GM23248 (cell line): Measurements from ENCODE around the gene ROR1.

Experiments
- EZH2 ChIP-seq: fragments of 200-600 bp; sonication (generic); IDR thresholded peaks from 2 replicates; pipeline ENCODE4 v1.6.1; 2018; ENCODE audit warnings: antibody characterized with exemption, mild to moderate bottlenecking; ENCODE audit not compliant: insufficient read depth, poor library complexity, severe bottlenecking
- EZH2phosphoT487 ChIP-seq: fragments of 200-600 bp; sonication (generic); IDR thresholded peaks from 2 replicates; pipeline ENCODE4 v1.6.1; 2018; ENCODE audit warnings: antibody characterized with exemption, moderate library complexity, mild to moderate bottlenecking, low read depth; ENCODE audit not compliant: insufficient read depth

DNA sequence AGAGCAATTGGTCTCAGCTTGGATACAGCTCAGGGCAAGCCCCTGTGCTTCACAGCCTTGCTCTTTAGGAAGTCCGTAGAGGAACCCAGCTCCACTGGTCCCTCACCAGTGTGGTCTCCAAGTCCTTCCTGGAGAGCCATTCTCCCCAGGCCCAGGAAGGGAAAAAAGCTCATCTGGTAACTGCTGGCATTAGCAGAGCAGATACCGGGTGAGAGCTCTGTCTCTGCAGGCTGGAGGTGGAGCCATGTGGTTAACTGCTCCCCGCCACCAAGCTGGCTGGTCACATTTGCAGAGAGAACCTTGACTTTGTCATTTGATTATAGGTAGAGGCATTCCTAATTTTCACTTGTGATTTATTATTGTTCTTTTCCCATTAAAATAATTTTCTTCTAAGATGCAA is 169.6 kb downstream of the ROR1 start:
- TF ChIP-seq EZH2 (no peak), EZH2phosphoT487 (no peak)
